Measurements from ENCODE around the gene HHIPL1.

DNA sequence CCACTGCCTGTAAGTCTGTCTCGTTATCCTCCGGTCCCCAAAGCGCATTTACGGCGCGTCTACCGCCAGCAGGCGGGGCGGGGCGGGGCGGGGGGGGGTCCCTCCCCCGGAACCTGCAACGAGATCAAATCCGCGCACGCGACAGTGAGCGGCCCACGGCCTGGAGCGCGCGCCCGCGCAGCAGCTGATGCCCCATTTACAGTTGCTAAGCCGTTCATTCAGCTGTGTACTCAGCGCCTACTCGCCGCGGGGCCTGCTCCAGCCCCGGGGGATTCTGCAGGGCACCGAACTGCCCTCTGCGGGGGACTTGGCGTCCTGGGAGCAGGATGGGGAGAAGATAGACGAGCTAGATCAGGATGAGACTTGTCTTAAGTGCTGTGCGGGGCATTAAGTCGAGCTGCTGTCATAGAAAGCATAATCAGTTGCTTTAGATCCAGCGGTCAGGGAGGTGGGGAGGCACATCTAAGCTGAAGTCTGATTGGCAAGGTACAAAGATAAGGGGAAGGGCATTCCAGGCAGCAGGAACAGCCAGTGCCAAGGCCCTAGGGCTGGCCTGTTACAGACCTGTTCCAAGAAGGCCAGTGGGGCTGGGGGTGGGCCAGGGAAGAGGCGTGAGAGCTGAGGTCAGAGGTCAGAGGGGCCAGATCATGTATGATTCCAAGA lies 39.5 kb upstream of the HHIPL1 start:
- no peak for TF ChIP-seq POLR2A (IDR thresholded peaks at IDR 0.05)
- TF ChIP-seq, protein P1, sequence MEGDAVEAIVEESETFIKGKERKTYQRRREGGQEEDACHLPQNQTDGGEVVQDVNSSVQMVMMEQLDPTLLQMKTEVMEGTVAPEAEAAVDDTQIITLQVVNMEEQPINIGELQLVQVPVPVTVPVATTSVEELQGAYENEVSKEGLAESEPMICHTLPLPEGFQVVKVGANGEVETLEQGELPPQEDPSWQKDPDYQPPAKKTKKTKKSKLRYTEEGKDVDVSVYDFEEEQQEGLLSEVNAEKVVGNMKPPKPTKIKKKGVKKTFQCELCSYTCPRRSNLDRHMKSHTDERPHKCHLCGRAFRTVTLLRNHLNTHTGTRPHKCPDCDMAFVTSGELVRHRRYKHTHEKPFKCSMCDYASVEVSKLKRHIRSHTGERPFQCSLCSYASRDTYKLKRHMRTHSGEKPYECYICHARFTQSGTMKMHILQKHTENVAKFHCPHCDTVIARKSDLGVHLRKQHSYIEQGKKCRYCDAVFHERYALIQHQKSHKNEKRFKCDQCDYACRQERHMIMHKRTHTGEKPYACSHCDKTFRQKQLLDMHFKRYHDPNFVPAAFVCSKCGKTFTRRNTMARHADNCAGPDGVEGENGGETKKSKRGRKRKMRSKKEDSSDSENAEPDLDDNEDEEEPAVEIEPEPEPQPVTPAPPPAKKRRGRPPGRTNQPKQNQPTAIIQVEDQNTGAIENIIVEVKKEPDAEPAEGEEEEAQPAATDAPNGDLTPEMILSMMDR (IDR thresholded peaks at IDR 0.05) = no peak

Data from breast epithelium (tissue), 3 donors.